ENCODE results near the gene ZNF536. TPM values are rescaled to one million over a fixed set of nuclear protein-coding genes. Genes with fewer than 3 reads are reported as not detected.

The ZNF536 gene
- total RNA-seq, 2 experiments from 2014 or later, result not detected

DNA sequence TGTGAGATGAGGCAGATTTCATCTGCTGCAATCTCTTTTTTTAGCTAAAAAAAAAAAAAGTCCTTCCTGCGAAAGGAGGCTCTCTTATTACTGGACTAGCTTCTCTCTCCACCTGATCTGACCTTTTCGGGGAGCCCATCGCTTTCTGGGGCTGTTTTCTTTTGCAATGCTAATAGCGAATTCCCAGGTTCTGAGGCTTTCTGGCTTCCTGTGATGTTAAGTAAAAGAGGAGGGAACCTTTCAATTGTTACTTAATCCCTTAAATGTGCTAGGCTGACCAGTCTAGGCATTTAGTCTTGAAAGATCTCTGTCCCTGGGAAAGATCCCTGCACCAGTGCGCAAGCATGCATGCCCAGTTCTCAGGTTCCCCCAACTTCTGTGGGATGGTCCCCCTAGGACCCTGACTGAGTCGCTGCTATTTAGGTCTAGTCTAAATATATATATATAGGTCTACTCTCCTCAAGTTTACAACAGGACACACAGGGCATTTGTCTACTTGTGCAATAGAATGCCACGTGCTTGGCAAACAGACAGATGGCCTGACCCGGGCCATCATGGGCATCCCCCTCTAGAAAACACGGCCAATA lies 224.7 kb downstream of the ZNF536 start:
- CTCF ChIA-PET, result no interaction called here

DNA sequence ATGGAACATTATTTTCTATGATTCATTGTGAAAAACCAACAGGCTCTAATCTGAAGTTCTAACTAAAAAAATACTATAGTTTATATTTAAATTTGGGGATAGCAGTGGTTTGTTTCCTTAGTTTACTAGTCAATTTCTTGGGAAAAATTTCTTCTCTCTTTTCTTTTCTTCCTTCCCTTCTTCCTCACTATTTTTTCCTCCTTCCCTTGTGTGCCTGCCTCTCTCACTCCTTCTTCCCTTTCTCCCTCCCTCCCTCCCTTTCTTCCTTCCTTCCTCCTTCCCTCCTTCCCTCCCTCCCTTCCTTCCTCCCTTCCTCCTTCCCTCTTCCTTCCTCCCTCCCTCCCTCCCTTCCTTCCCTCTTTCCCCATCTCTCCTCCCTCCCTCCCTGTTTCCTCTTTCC lies 226.5 kb downstream of the ZNF536 start:
- Mint-ChIP-seq H3K27me3 (peaks cover 1% of the 10 kb centered on the region), H3K36me3 (ENCODE audit: low read depth) (no peaks in the 10 kb centered on the region), H3K9me3 (no peaks in the 10 kb centered on the region), H3K4me3 (no peak overlapping the region), H3K4me1 (no peaks in the 10 kb centered on the region), H3K27ac (no peak overlapping the region)
- DNase-seq, result no peak
- POLR2A ChIA-PET, result no interaction called here
- CTCF ChIA-PET, result no interaction called here

More for the DNA sequence above, 224.7 kb downstream of the ZNF536 start:
- peaks cover 1% of the 10 kb centered on the region for H3K27me3 Mint-ChIP-seq
- no peak overlapping the region for H3K4me3 Mint-ChIP-seq
- no peaks in the 10 kb centered on the region for H3K9me3 Mint-ChIP-seq
- no peaks in the 10 kb centered on the region for H3K4me1 Mint-ChIP-seq
- H3K27ac Mint-ChIP-seq, result no peak overlapping the region
- DNase-seq, result no peak
- no peaks in the 10 kb centered on the region for H3K36me3 Mint-ChIP-seq (ENCODE audit: low read depth)
- POLR2A ChIA-PET, result no interaction called here

DNA sequence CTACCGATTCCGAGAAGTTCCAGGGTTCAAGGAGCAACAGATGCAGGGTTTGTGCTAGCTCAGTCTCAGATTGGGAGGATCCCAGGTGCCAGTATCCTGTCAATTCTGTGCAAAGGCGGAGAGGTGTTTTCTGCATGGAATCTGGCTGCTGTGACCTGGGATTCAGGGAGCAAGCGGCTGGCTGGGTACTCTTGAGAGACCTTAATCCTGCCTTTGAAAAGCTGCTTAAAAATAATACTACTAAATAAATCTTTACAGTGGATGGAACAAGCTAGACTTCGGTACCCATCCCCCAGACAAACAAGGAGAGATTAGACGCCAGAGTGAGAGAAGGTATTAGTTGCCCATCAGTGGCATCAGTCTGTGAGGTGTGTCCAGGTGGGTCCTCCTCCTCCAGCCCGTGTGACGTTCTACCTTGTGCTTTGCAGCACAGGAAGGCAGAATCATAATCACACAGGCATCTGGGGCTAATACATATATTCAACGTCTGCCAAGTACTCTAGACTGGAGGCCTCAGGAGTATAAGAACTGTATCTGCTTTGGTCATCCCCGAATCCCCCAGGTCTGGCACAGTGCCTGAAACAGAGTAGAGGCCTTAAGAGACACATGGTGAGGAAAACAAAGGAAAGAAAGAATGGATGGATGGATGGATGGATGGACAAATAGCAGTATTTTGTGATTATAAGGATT lies 230.6 kb downstream of the ZNF536 start:
- Mint-ChIP-seq H3K4me1 (no peaks in the 10 kb centered on the region), H3K4me3 (no peak overlapping the region), H3K27ac (no peak overlapping the region), H3K9me3 (no peaks in the 10 kb centered on the region), H3K36me3 (ENCODE audit: low read depth) (no peaks in the 10 kb centered on the region), H3K27me3 (no peaks in the 10 kb centered on the region)
- POLR2A ChIA-PET, result no interaction called here
- no peak for DNase-seq
- CTCF ChIA-PET, result no interaction called here

DNA sequence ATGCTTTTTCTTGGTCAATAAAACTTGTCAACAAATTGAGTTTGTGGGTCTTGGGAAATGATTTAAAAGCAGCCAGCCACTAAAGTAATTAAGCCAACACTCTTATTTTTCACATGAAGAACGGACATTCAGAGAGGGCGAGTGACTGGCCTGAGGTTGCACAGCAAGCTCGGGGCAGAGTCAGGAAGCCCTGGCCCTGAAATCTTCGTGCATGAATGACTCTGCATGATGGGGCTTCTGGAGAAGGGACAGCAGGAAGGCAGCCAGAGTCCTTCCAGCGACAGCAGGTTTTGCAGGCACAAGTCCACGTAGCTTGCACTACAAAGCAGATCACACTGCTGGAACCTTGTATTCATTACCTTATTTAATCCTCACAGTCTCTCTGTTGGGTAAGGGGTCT lies 232.5 kb downstream of the ZNF536 start:
- no peaks in the 10 kb centered on the region for H3K27me3 Mint-ChIP-seq
- H3K4me3 Mint-ChIP-seq, result no peak overlapping the region
- ChIA-PET POLR2A (no interaction called here), CTCF (no interaction called here)
- H3K9me3 Mint-ChIP-seq, result no peaks in the 10 kb centered on the region
- H3K27ac Mint-ChIP-seq, result no peak overlapping the region
- H3K4me1 Mint-ChIP-seq, result no peaks in the 10 kb centered on the region
- no peaks in the 10 kb centered on the region for H3K36me3 Mint-ChIP-seq (ENCODE audit: low read depth)
- DNase-seq, result no peak

DNA sequence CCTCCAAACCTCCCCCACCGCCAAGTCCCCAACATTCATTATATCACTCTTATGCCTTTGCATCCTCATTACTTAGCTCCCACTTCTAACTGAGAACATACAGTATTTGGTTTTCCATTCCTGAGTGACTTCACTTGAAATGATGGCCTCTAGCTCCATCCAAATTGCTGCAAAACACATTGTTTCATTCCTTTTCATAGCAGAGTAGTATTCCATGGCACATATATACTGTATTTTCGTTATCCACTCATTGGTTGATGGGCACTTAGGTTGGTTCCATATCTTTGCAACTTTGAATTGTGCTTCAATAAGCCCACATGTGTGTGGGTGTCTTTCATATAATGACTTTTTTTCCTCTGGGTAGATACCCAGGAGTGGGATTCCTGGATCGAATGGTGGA lies 233.1 kb downstream of the ZNF536 start:
- Mint-ChIP-seq H3K36me3 (ENCODE audit: low read depth) (no peaks in the 10 kb centered on the region), H3K4me3 (no peak overlapping the region), H3K4me1 (no peaks in the 10 kb centered on the region), H3K27me3 (no peaks in the 10 kb centered on the region), H3K9me3 (no peaks in the 10 kb centered on the region), H3K27ac (no peak overlapping the region)
- no peak for DNase-seq
- CTCF ChIA-PET, result interaction anchor here (0.5 kb wide), 1 partner anchor 1364 kb away, joined by 3 read pairs; no protein-coding TSS in a partner anchor
- POLR2A ChIA-PET, result no interaction called here

DNA sequence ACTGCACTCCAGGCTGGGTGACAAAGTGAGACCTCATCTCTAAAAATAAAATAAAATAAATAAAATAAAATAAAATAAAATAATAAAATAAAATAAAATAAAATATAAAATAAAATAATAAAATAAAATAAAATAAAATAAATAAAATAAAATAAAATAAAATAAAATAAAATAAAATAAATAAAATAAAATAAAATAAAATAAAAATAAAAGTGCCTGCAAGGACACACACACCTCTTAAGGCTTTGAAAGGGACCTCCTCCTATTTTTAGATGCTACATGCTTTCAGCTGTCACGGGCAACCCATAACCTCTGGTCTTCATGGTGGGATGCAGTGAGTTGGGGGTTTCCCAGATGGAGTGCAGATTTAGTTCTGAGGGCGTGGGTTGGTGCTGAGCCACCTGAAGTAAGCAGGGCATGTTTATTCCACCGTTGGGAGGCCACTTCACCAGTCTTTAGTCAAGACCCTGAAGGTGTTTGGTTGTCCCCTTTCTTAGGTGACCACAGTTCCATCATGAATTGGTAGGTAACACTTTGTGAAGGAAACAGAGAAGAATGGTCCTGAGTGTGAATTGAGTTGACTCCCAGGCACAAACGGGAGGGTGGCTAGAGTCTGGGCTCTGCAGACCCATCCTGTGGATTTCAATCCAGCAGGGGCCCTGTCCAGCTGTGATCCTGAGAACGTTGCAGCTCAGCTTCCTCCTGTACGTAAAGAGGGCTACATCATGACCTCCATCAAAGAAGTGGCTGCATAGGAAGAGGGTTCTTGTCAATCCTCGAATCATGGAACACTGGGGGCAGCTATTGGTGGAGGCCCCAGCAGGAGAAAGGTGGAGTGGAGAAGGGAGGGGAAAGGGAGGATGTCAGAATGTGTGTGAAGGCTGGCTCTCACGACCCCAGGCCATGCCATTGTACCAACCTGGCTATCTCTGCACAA lies 234.2 kb downstream of the ZNF536 start:
- CTCF ChIA-PET, result no interaction called here
- no peak overlapping the region for H3K4me3 Mint-ChIP-seq
- DNase-seq, result no peak

More for the DNA sequence above, 234.2 kb downstream of the ZNF536 start:
- no peaks in the 10 kb centered on the region for H3K9me3 Mint-ChIP-seq
- no peak overlapping the region for H3K27ac Mint-ChIP-seq
- no peaks in the 10 kb centered on the region for H3K27me3 Mint-ChIP-seq
- no peaks in the 10 kb centered on the region for H3K4me1 Mint-ChIP-seq
- H3K36me3 Mint-ChIP-seq (ENCODE audit: low read depth), result no peaks in the 10 kb centered on the region
- POLR2A ChIA-PET, result no interaction called here
